Muscle layer of colon (tissue), 2 donors: ENCODE results near the gene DENND1C.
"Not testable (repeated sequence)": the region's sequence is repeated elsewhere in the genome, so short reads cannot be mapped to it uniquely, and the experiment has no call there.

Experiments
- H3K27ac ChIP-seq: one replicate; pipeline ENCODE4 v1.7.0; 2013; ENCODE audit warnings: low read depth, mild to moderate bottlenecking, low read length, moderate library complexity
- H3K27me3 ChIP-seq, 2 donors: one replicate each; pipeline ENCODE4 v1.7.0; 2013; ENCODE audit warnings: low read length in 2 of 2, mild to moderate bottlenecking in 2 of 2; ENCODE audit not compliant: insufficient read depth in 2 of 2, control insufficient read depth in 1 of 2
- H3K36me3 ChIP-seq: one replicate; pipeline ENCODE4 v1.7.0; 2013; ENCODE audit warnings: mild to moderate bottlenecking, low read length; ENCODE audit not compliant: insufficient read depth
- H3K4me1 ChIP-seq: one replicate; pipeline ENCODE4 v1.7.0; 2013; ENCODE audit warnings: mild to moderate bottlenecking, low read length; ENCODE audit not compliant: insufficient read depth
- H3K4me3 ChIP-seq, 2 donors: one replicate each; pipeline ENCODE4 v1.7.0; 2013; ENCODE audit warnings: low read length in 2 of 2, low read depth in 1 of 2, mild to moderate bottlenecking in 1 of 2, moderate library complexity in 1 of 2
- H3K9ac ChIP-seq: one replicate; pipeline ENCODE4 v1.7.0; 2013; ENCODE audit warnings: low read length
- H3K9me3 ChIP-seq: one replicate; pipeline ENCODE4 v1.7.0; 2013; ENCODE audit warnings: mild to moderate bottlenecking, low read length
- donor health status: abdominal sarcoma.
- donor health status: Adenocarcinoma of cecum.

DENND1C gene

GRCh38 chr19:6442087-6442688 lies 39.4 kb downstream of the DENND1C start:
- Histone ChIP-seq H3K27me3 (no peaks in the 10 kb centered on the region), H3K4me1 (no peaks in the 10 kb centered on the region), H3K27ac (no peak overlapping the region), H3K36me3 (peaks cover 5% of the 10 kb centered on the region), H3K9ac (no peak overlapping the region), H3K9me3 (no peaks in the 10 kb centered on the region), H3K4me3 (no peak overlapping the region)

DNA sequence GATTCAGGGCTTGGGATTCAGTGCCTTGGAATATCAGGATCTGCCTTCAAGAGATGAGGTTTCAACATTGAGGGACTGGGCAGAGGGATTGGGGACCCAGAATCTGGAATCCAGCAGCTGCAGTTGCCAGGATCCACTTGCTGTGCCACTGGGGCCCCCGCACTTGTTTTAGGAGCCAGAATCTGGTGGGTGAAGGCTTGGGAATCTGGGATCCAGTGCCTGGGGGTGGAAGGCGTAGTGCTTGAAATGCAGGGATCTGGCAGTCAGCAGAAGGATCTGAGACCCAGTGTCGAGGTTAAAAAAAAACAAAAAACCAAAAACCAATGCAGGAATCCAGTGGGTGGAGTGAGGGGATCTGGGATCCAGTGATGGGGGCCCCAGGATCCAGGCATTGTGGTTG lies 40.7 kb downstream of the DENND1C start:
- H3K4me1 ChIP-seq = no peaks in the 10 kb centered on the region
- no peaks in the 10 kb centered on the region for H3K9me3 ChIP-seq
- H3K9ac ChIP-seq = no peak overlapping the region
- H3K36me3 ChIP-seq = no peaks in the 10 kb centered on the region
- no peak overlapping the region for H3K27ac ChIP-seq
- H3K27me3 ChIP-seq = no peaks in the 10 kb centered on the region
- H3K4me3 ChIP-seq = no peak overlapping the region

- H3K36me3 ChIP-seq = no peaks in the 10 kb centered on the region
- no peak overlapping the region for H3K9ac ChIP-seq
- no peaks in the 10 kb centered on the region for H3K4me1 ChIP-seq
- H3K4me3 ChIP-seq = no peak overlapping the region
- H3K9me3 ChIP-seq = no peaks in the 10 kb centered on the region
- no peak overlapping the region for H3K27ac ChIP-seq
- no peaks in the 10 kb centered on the region for H3K27me3 ChIP-seq
These were observed 41.8 kb downstream of the DENND1C start for GRCh38 chr19:6439743-6440142.

DNA sequence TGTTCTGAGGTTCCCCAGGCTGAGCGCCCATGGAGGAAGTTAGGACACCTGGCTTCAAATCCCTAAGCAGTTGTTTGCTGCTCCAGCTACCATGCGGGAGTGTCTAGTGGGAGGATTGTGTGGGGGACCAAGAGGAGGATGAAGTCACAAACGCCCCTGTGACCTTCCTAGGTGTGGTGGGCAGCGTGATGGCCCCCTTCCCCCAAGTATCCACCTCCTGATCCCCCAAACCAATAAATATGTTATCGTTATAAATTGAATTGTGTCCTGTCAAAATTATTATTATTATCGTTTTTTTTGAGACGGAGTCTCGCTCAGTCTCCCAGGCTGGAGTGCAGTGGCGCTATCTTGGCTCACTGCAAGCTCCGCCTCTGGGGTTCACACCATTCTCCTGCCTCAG lies 47.9 kb downstream of the DENND1C start, which contains the start of gene SLC25A41:
SLC25A41 (minus strand) TSS at position 101 of the 400 bp plus-strand sequence; CDS start at position 31, 70 bp downstream.
- H3K27ac ChIP-seq = no peak within 1 kb of the TSS
- no peaks in the 10 kb centered on the region for H3K9me3 ChIP-seq
- no peaks in the 10 kb centered on the region for H3K27me3 ChIP-seq
- H3K4me3 ChIP-seq = no peak within 1 kb of the TSS
- H3K4me1 ChIP-seq = no peaks in the 10 kb centered on the region
- H3K9ac ChIP-seq = no peak within 1 kb of the TSS
- no peaks in the 10 kb centered on the region for H3K36me3 ChIP-seq

DNA sequence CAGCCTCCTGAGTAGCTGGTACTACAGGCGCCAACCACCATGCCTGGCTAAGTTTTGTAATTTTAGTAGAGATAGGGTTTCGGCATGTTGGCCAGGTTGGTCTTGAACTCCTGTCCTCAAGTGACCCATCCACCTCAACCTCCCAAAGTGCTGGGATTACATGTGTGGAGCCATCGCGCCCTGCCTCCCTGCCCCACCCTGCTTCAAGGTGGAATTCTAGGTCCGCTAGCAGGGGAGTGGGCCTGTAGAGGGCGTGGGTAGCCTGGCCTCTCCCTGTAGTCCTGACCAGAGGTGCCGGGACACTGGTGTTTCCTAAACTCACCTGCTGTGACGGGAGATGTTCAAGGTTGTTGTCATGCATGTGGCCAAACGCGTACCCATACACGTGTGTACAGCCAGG lies 48.4 kb downstream of the DENND1C start:
- Histone ChIP-seq H3K36me3 (no peaks in the 10 kb centered on the region), H3K27ac (no peak overlapping the region), H3K4me3 (no peak overlapping the region), H3K9me3 (no peaks in the 10 kb centered on the region), H3K27me3 (no peaks in the 10 kb centered on the region), H3K4me1 (no peaks in the 10 kb centered on the region), H3K9ac (no peak overlapping the region)

- Histone ChIP-seq H3K27me3 (no peaks in the 10 kb centered on the region), H3K9ac (no peak overlapping the region), H3K4me3 (no peak overlapping the region), H3K27ac (no peak overlapping the region), H3K9me3 (no peaks in the 10 kb centered on the region), H3K4me1 (no peaks in the 10 kb centered on the region), H3K36me3 (no peaks in the 10 kb centered on the region)
These were observed 49.7 kb downstream of the DENND1C start for GRCh38 chr19:6431891-6432290.

DNA sequence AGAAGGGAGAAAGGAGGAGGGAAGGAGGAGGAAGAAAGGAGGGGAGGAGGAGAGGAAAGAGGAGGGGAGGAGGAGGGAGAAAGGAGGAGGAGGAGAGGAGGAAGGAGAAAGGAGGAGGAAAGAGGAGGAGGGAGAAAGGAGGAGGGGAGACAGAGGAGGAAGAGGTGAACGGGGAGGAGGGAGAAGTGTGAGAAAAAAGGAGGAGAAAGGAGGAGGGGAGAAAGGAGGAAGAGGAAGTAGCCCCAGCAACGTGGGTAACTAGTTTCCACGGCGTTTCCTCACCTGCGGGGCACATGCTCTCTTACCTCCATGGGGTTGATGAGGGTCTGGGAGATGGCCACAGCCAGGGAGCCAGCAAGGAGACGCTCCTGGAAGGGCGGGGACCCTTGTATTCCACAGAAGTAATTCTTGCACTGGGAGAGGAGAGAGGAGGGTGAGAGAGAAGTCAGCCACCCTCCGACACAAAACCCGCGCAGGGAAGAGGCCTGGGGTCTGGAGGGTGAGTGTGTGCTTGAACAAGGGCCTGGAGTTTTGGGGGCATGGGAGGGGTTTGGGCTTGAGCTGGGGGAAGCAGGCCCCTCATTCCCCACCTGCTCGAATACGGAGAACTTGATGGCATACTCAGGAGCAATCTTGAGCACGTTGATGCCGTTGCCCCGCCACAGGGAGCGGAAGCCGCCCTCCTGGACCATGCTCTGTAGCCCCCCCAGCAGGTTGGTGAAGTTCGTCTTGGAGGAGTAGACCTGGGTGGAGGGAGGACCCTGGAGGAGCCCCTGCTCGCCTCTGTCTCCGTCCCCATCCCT lies 52.0 kb downstream of the DENND1C start:
- Histone ChIP-seq H3K4me1 (peaks cover 7% of the 10 kb centered on the region), H3K36me3 (no peaks in the 10 kb centered on the region), H3K27me3 (no peaks in the 10 kb centered on the region), H3K27ac (no peak overlapping the region), H3K4me3 (no peak overlapping the region), H3K9ac (no peak overlapping the region), H3K9me3 (no peaks in the 10 kb centered on the region)

GRCh38 chr19:6428692-6429418 lies 52.7 kb downstream of the DENND1C start:
- not testable (repeated sequence) for H3K27ac ChIP-seq, H3K4me3 ChIP-seq, H3K9ac ChIP-seq, H3K36me3 ChIP-seq, H3K9me3 ChIP-seq, H3K4me1 ChIP-seq, H3K27me3 ChIP-seq

- Histone ChIP-seq H3K27me3 (no peaks in the 10 kb centered on the region), H3K9me3 (no peaks in the 10 kb centered on the region), H3K27ac (no peak overlapping the region), H3K9ac (no peak overlapping the region), H3K4me3 (no peak overlapping the region), H3K4me1 (peaks cover 23% of the 10 kb centered on the region), H3K36me3 (no peaks in the 10 kb centered on the region)
These were observed 54.5 kb downstream of the DENND1C start for GRCh38 chr19:6427131-6427530.

DNA sequence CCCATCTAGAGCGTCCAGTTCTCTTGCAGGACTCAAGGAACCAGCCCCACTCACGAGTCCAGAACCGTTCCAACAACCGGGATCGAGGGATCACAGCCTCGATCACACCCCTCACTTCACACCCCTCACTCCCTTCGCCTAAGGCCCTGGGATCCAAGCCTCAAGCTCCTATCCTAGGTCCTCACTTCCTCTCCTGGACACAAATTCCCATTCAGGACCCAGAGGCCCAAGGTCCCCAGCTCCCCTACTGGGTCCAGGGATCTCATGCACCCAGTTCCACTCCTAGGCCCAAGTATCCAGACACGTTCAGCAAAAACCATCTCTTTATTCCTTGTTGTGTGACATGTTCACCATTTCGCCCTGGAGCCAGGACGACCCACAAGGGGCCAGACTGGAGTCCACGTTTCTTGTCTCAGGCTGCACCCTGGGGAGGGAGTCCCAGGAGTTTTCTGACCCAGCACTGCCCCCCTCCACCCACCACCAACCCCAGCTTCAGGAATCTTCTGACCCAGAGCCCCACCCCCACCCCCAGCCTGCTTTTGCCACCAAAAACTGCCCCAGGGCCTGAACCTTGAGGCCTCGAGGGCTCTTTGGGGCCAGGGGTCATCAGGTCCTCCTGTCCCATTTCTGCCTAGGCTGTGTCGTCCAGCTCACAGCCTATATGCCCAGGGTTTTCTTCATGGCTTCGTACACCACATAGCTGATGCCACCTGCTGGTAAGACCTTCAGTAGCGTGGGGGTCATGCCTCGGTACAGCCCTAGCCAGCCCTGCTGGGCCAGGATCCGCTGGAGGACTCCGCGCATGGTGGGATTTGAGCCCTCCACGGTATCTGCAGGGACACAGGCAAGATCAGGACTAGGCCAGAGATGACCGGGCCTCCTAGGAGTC lies 55.6 kb downstream of the DENND1C start:
- peaks cover 2% of the 10 kb centered on the region for H3K36me3 ChIP-seq
- no peaks in the 10 kb centered on the region for H3K27me3 ChIP-seq
- peak overlapping the region; percentile 61 for H3K27ac ChIP-seq
- peak overlapping the region; percentile 7 to 41 for H3K4me3 ChIP-seq
- H3K9ac ChIP-seq = no peak overlapping the region
- peaks cover 28% of the 10 kb centered on the region for H3K4me1 ChIP-seq
- no peaks in the 10 kb centered on the region for H3K9me3 ChIP-seq
